Hepatocyte (in vitro differentiated cells): Measurements from ENCODE around the gene NODAL. TPM values are rescaled to one million over a fixed set of nuclear protein-coding genes. Genes with fewer than 3 reads are reported as not detected.
A peak's percentile ranks its signal among the peaks of the same experiment; 100 is the strongest.

Source experiments
- DNase-seq: peaks from one replicate; pipeline ENCODE4 v3.0.0-alpha.2; 2016; ENCODE audit warnings: low spot score
- H2AFZ ChIP-seq: fragments of 200-600 bp; sonication (generic); 2 replicates; pipeline ENCODE4 v1.6.0; 2016; ENCODE audit warnings: antibody characterized with exemption, mild to moderate bottlenecking
- H3K27ac ChIP-seq: fragments of 200-600 bp; sonication (generic); 2 replicates; pipeline ENCODE4 v1.5.1; 2016; ENCODE audit warnings: mild to moderate bottlenecking
- H3K27me3 ChIP-seq: fragments of 200-600 bp; sonication (generic); 2 replicates; pipeline ENCODE4 v1.6.1; 2016
- H3K36me3 ChIP-seq: fragments of 200-600 bp; sonication (generic); replicated peaks from 2 replicates; pipeline ENCODE4 v1.5.1; 2016; ENCODE audit warnings: low read depth; ENCODE audit not compliant: insufficient read depth
- H3K4me1 ChIP-seq: fragments of 200-600 bp; sonication (generic); 2 replicates; pipeline ENCODE4 v1.5.1; 2016; ENCODE audit warnings: mild to moderate bottlenecking, moderate library complexity; ENCODE audit not compliant: insufficient read depth
- H3K4me2 ChIP-seq: fragments of 200-600 bp; sonication (generic); 2 replicates; pipeline ENCODE4 v1.6.0; 2016
- H3K4me3 ChIP-seq: fragments of 200-600 bp; sonication (generic); 2 replicates; pipeline ENCODE4 v1.5.1; 2016; ENCODE audit warnings: mild to moderate bottlenecking
- H3K79me2 ChIP-seq: fragments of 200-600 bp; sonication (generic); 2 replicates; pipeline ENCODE4 v1.6.0; 2017; ENCODE audit warnings: mild to moderate bottlenecking
- H3K9me2 ChIP-seq: fragments of 200-600 bp; sonication (generic); replicated peaks from 2 replicates; pipeline ENCODE4 v1.6.0; 2017; ENCODE audit warnings: mild to moderate bottlenecking; ENCODE audit not compliant: insufficient read depth
- H3K9me3 ChIP-seq: fragments of 200-600 bp; sonication (generic); 2 replicates; pipeline ENCODE4 v1.5.1; 2016; ENCODE audit warnings: low read depth, mild to moderate bottlenecking
- H4K20me1 ChIP-seq: fragments of 200-600 bp; sonication (generic); 2 replicates; pipeline ENCODE4 v1.6.0; 2016; ENCODE audit warnings: mild to moderate bottlenecking; ENCODE audit not compliant: insufficient read depth, poor library complexity, severe bottlenecking
- EZH2 ChIP-seq: fragments of 200-600 bp; sonication (generic); IDR thresholded peaks from 2 replicates; pipeline ENCODE4 v1.6.1; 2016; ENCODE audit warnings: antibody characterized with exemption, mild to moderate bottlenecking, borderline replicate concordance
- EZH2phosphoT487 ChIP-seq: fragments of 200-600 bp; sonication (generic); IDR thresholded peaks from one replicate; pipeline ENCODE4 v1.6.1; 2018; ENCODE audit warnings: antibody characterized with exemption, mild to moderate bottlenecking, low read depth, moderate library complexity; ENCODE audit not compliant: unreplicated experiment, severe bottlenecking
- WGBS: methylation state at CpG from one replicate; pipeline ENCODE4 v1.1.6; 2016; ENCODE audit warnings: low lambda C conversion rate; ENCODE audit errors: missing lambda C conversion rate; 5-methylcytosine and 5-hydroxymethylcytosine counted together
- polyA plus RNA-seq: library from polyadenylated mRNA; unstranded; fragments of >200 nt; fragmentation: Nextera tagmentation; extraction: Ambion mirVana; gene quantifications from 2 replicates; pipeline ENCODE4 v1.2.1, GENCODE V29; 2016
- total RNA-seq: library from RNA; depleted of rRNA; stranded (reverse); fragments of >200 nt; gene quantifications from 2 replicates; pipeline ENCODE4 v1.2.3, GENCODE V29; 2014
- TF ChIP-seq, protein P1 (sequence below): fragments of 200-600 bp; sonication (generic); IDR thresholded peaks from 2 replicates; pipeline ENCODE4 v1.5.1; 2016; ENCODE audit warnings: antibody characterized with exemption, mild to moderate bottlenecking; ENCODE audit not compliant: poor library complexity

NODAL gene
- total and polyA plus RNA-seq, 2 experiments from 2014 or later, result not detected

DNA sequence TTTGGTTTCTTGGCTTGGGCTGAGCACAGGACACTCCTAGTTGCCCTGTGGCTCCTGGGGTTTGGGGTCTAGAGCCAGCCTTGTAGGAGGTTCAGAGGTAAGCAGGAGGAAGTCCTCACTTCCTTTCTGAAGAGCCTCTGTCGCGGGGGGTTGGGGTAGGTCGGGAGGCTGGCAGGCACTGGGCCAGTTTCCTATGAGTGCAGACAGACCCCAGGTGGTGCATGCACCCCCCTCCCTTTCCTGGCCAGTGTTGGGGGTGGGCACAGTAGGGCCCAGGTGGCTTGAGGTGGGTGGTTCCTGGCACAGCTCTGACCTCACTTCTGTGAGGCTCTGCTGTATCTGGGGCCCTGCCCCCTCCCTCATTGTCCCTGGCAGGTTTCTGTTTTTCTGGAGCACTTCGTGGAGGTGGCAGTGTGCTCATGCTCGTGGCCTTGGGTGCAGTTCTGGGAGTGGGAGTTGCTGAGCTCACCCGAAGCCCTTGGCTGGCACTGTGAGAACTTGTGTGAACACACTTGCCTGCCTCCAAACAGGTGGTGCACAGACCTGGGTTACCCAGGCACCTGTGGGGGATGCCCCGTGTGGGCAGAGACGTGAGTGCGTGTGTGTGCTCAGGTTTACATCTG lies 38.9 kb upstream of the NODAL start:
- Histone ChIP-seq H4K20me1 (no peaks in the 10 kb centered on the region), H2AFZ (no peak overlapping the region), H3K9me3 (no peaks in the 10 kb centered on the region), H3K79me2 (no peaks in the 10 kb centered on the region), H3K27me3 (peaks cover 39% of the 10 kb centered on the region), H3K9me2 (no peaks in the 10 kb centered on the region), H3K4me3 (no peak overlapping the region), H3K4me1 (peaks cover 16% of the 10 kb centered on the region), H3K36me3 (no peaks in the 10 kb centered on the region), H3K27ac (no peak overlapping the region), H3K4me2 (peak overlapping the region; percentile 95)
- TF ChIP-seq EZH2phosphoT487, result no peak
- no peak for TF ChIP-seq EZH2
- TF ChIP-seq, protein P1, sequence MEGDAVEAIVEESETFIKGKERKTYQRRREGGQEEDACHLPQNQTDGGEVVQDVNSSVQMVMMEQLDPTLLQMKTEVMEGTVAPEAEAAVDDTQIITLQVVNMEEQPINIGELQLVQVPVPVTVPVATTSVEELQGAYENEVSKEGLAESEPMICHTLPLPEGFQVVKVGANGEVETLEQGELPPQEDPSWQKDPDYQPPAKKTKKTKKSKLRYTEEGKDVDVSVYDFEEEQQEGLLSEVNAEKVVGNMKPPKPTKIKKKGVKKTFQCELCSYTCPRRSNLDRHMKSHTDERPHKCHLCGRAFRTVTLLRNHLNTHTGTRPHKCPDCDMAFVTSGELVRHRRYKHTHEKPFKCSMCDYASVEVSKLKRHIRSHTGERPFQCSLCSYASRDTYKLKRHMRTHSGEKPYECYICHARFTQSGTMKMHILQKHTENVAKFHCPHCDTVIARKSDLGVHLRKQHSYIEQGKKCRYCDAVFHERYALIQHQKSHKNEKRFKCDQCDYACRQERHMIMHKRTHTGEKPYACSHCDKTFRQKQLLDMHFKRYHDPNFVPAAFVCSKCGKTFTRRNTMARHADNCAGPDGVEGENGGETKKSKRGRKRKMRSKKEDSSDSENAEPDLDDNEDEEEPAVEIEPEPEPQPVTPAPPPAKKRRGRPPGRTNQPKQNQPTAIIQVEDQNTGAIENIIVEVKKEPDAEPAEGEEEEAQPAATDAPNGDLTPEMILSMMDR, result no peak
- DNase-seq, result no peak
- 83% methylated on average over 8 of the region's 9 CpGs for WGBS

GRCh38 chr10:70479626-70480238 lies 38.3 kb upstream of the NODAL start:
- H3K4me3 ChIP-seq, result no peak overlapping the region
- WGBS, result 70% methylated on average over 8 of the region's 8 CpGs

GRCh38 chr10:70479165-70479581 lies 37.7 kb upstream of the NODAL start:
- peak overlapping the region; percentile 78 for H3K4me3 ChIP-seq
- no peaks in the 10 kb centered on the region for H3K79me2 ChIP-seq
- TF ChIP-seq EZH2phosphoT487 (no peak), EZH2 (no peak)
- TF ChIP-seq, protein P1, result no peak
- no peaks in the 10 kb centered on the region for H3K9me3 ChIP-seq
- H3K4me1 ChIP-seq, result peaks cover 16% of the 10 kb centered on the region
- no peak for DNase-seq
- H3K27ac ChIP-seq, result no peak overlapping the region
- peak overlapping the region; percentile 49 for H2AFZ ChIP-seq
- no peaks in the 10 kb centered on the region for H3K9me2 ChIP-seq
- 43% methylated on average over 10 of the region's 11 CpGs for WGBS
- H3K4me2 ChIP-seq, result peak overlapping the region; percentile 95
- peaks cover 40% of the 10 kb centered on the region for H3K27me3 ChIP-seq
- no peaks in the 10 kb centered on the region for H4K20me1 ChIP-seq
- no peaks in the 10 kb centered on the region for H3K36me3 ChIP-seq

More at GRCh38 chr10:70479626-70480238, 38.3 kb upstream of the NODAL start:
- Histone ChIP-seq H3K9me2 (no peaks in the 10 kb centered on the region), H4K20me1 (no peaks in the 10 kb centered on the region), H3K4me2 (peak overlapping the region; percentile 95), H3K27me3 (peaks cover 40% of the 10 kb centered on the region), H3K4me1 (peaks cover 16% of the 10 kb centered on the region), H3K36me3 (no peaks in the 10 kb centered on the region), H2AFZ (no peak overlapping the region), H3K79me2 (no peaks in the 10 kb centered on the region), H3K9me3 (no peaks in the 10 kb centered on the region), H3K27ac (no peak overlapping the region)
- TF ChIP-seq, protein P1, result no peak
- no peak for TF ChIP-seq EZH2phosphoT487
- no peak for TF ChIP-seq EZH2
- no peak for DNase-seq
